VCaP (cell line): Measurements from ENCODE around the gene AFAP1L1.

Source experiments
- H3K27ac ChIP-seq: fragments of 450-650 bp; 2 replicates; pipeline ENCODE4 v1.5.1; 2017
- CTCF ChIP-seq: fragments of 450-650 bp; conservative IDR thresholded peaks from 2 replicates; pipeline ENCODE4 v1.5.1; 2017; ENCODE audit warnings: mild to moderate bottlenecking, moderate library complexity

The AFAP1L1 gene

GRCh38 chr5:149326611-149327010 is 55.0 kb downstream of the AFAP1L1 start:
- H3K27ac ChIP-seq: peak overlapping the region; percentile 5; the same call in 1 of the 2 replicates
- TF ChIP-seq CTCF: no peak

DNA sequence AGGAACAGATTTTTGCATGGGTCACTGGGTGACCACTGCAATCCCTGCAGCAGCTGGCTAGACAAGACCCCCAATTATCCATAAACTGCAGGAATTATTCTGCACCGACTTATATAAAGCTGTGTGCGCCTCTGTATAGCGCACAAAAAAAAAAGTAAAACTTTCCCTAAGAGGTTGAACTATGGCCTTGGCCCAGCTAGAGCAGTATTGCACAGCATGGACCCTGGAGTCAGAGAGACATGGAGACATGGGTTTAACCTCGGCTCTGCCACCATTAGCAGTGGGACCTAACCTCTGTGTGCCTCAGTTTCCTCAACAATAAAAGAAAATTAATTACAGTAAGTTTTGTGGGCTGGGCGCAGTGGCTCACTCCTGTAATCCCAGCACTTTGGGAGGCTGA is 56.5 kb downstream of the AFAP1L1 start:
- no peak for TF ChIP-seq CTCF
- no peak overlapping the region for H3K27ac ChIP-seq

DNA sequence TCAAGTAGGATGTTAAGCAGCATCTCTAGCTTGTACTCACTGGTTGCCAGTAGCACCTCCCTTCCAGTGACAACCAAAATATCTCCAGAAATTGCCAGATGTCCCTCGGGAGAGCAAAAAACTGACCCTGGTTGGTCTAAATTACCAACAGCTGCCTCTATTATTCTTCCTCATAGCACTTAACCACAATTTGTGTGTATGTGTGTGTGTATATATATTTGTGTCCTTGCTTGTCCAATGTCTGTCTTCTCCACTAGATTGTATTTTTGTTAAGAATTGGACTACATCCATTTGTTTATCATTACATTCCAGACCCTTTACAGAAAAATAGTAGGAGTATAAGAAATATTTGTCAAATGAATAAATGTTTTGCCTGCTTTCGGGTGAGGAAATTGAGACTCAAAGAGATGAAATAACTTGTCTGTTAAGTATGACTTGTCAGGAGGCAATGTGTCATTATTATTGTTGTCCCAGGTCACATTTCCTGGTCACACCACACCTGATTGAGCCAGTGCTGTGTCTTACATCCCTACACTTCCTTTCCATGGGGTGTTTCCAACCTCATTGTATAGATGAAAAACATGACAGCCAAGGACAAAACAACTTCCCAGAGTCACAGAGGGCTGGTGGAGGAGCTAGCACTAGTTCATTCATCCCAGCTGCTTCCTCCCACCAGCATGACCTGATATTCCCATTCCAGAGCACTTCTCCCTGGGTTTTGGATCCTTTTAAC is 62.2 kb downstream of the AFAP1L1 start:
- TF ChIP-seq CTCF: no peak
- H3K27ac ChIP-seq: no peak overlapping the region

DNA sequence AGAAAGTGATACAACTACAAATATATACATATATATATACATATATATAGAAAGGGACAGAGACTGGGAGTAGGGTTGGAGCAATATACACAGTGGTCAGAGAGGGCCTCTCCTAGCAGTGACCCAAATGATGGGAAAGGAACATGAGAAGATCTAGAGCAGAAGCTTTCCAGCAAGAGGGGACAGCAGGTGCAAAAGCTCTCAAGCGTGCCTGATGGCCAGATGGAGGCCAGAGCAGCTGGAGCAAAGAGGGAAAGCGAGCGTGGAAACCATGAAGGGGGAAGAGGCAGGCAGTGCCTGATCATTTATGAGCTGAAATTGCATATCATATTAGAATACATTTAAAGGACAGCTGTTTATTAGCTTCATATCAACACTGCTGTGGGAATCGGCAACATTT is 66.1 kb downstream of the AFAP1L1 start:
- TF ChIP-seq CTCF: no peak
- H3K27ac ChIP-seq: no peak overlapping the region

DNA sequence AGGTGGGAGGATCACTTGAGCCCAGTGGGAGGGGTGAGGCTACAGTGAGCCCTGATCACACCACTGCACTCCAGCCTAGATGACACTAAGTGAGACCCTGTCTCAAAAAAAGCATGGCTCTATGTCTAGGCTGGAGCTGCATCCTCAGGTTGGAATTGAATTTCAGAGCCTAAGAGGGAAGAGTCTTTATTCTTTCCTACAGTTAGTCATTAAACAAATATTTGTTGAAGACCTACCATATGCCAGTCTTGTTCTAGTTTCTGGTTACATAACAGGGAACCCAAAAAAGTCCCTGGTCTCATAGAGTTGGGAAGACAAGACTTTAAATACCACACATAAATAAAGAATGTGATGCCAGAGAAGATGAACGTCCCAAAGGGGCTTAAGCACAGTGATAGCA is 66.7 kb downstream of the AFAP1L1 start:
- H3K27ac ChIP-seq: no peak overlapping the region
- TF ChIP-seq CTCF: no peak

DNA sequence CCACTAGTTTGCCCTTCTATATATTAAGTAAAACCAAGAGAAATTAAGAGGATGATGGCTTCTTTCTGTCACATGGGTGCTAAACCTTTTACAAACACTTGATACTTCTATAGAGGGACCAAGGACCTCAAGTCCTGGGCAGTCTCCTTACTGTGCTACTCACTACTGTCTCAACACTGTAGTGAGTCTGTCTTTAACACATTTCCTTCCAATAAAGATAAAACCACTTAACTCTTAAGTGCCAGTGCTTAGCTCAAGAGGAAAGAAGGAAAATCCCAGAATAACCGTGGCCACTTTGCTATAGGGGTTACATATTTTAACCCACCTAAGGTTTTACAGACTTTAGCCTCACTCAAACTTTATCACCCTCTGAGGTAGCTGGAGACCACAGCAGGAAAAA is 69.3 kb downstream of the AFAP1L1 start:
- TF ChIP-seq CTCF: no peak

DNA sequence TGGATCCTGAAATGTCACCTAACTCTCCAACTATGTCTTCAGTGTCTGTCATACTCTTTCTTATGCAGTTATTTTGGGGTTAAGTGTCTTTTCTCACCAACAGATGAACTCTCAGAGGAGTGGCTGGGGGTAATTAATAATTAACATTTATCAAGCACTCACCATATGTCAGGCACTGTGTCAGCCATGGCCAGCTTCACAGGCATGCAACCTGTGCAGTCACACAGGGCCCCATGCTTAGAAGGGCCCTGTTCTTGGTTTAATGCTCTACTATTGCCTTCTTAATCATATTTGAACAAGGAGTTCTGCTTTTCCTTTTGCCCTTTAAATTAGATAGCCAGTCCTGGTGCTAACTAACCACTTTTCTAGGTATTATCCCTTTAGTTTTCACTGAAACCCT is 70.2 kb downstream of the AFAP1L1 start:
- TF ChIP-seq CTCF: no peak
- H3K27ac ChIP-seq: no peak overlapping the region

More for the DNA sequence above, 69.3 kb downstream of the AFAP1L1 start:
- H3K27ac ChIP-seq: no peak overlapping the region
